Astrocyte (in vitro differentiated cells and primary cell): ENCODE data around the gene ZNF516. TPM values are rescaled to one million over a fixed set of nuclear protein-coding genes. Genes with fewer than 3 reads are reported as not detected.

Experiments used
- DNase-seq: peaks from one replicate; pipeline ENCODE4 v3.0.0-alpha.2; 2010; ENCODE audit warnings: low read depth
- FAIRE-seq: peaks from 2 replicates; lab custom pipeline; 2011; peaks lifted over from hg19 to GRCh38; lab: Jason Lieb, UNC
- H2AFZ ChIP-seq: 2 replicates; pipeline ENCODE4 v1.6.0; 2012; ENCODE audit warnings: low read depth, low read length, inconsistent platforms
- H3K27ac ChIP-seq: 2 replicates; pipeline ENCODE4 v1.5.1; 2011; ENCODE audit warnings: low read depth, low read length, inconsistent platforms
- H3K27me3 ChIP-seq: 2 replicates; pipeline ENCODE4 v1.6.0; 2011; ENCODE audit warnings: low read length, inconsistent platforms; ENCODE audit not compliant: insufficient read depth
- H3K36me3 ChIP-seq: 2 replicates; pipeline ENCODE4 v1.5.1; 2011; ENCODE audit warnings: low read length, inconsistent platforms; ENCODE audit not compliant: insufficient read depth
- H3K4me1 ChIP-seq: 2 replicates; pipeline ENCODE4 v1.5.1; 2011; ENCODE audit warnings: low read length, inconsistent platforms; ENCODE audit not compliant: insufficient read depth
- H3K4me2 ChIP-seq: 2 replicates; pipeline ENCODE4 v1.6.0; 2012; ENCODE audit warnings: low read length, inconsistent platforms
- H3K4me3 ChIP-seq: 2 replicates; pipeline ENCODE4 v1.5.1; 2011; ENCODE audit warnings: low read depth, mild to moderate bottlenecking, low read length, inconsistent platforms; ENCODE audit not compliant: insufficient read depth
- H3K79me2 ChIP-seq: 2 replicates; pipeline ENCODE4 v1.6.0; 2012; ENCODE audit warnings: mild to moderate bottlenecking, low read length, inconsistent platforms; ENCODE audit not compliant: insufficient read depth
- H3K9ac ChIP-seq: 2 replicates; pipeline ENCODE4 v1.6.0; 2012; ENCODE audit warnings: mild to moderate bottlenecking, low read length, inconsistent platforms
- H3K9me3 ChIP-seq: 2 replicates; pipeline ENCODE4 v1.5.1; 2012; ENCODE audit warnings: low read depth, mild to moderate bottlenecking, low read length, inconsistent platforms; ENCODE audit not compliant: insufficient read depth
- H4K20me1 ChIP-seq: 2 replicates; pipeline ENCODE4 v1.6.0; 2012; ENCODE audit warnings: low read length, inconsistent platforms; ENCODE audit not compliant: insufficient read depth
- H3K27ac Mint-ChIP-seq: one replicate; pipeline ENCODE4 v1.8.0; 2021; ENCODE audit warnings: mild to moderate bottlenecking, mixed read lengths; ENCODE audit not compliant: unreplicated experiment
- H3K27me3 Mint-ChIP-seq: one replicate; pipeline ENCODE4 v1.8.0; 2021; ENCODE audit warnings: low read depth, mixed read lengths; ENCODE audit not compliant: unreplicated experiment
- H3K36me3 Mint-ChIP-seq: one replicate; pipeline ENCODE4 v1.8.0; 2021; ENCODE audit warnings: low read depth, mixed read lengths; ENCODE audit not compliant: unreplicated experiment
- H3K4me1 Mint-ChIP-seq: one replicate; pipeline ENCODE4 v1.8.0; 2021; ENCODE audit warnings: low read depth, mixed read lengths; ENCODE audit not compliant: unreplicated experiment
- H3K4me3 Mint-ChIP-seq: one replicate; pipeline ENCODE4 v1.8.0; 2021; ENCODE audit warnings: mild to moderate bottlenecking, moderate library complexity, mixed read lengths; ENCODE audit not compliant: unreplicated experiment
- H3K9me3 Mint-ChIP-seq: one replicate; pipeline ENCODE4 v1.8.0; 2021; ENCODE audit warnings: mild to moderate bottlenecking, mixed read lengths; ENCODE audit not compliant: unreplicated experiment
- CTCF ChIP-seq: IDR thresholded peaks from 2 replicates; pipeline ENCODE4 v1.5.1; 2011; ENCODE audit warnings: low read depth, mild to moderate bottlenecking, inconsistent platforms, low read length, moderate library complexity; ENCODE audit not compliant: insufficient read depth
- EZH2 ChIP-seq: IDR thresholded peaks from 2 replicates; pipeline ENCODE4 v1.6.1; 2012; ENCODE audit warnings: mild to moderate bottlenecking, low read length, inconsistent platforms; ENCODE audit not compliant: insufficient read depth
- total RNA-seq: library from RNA; stranded (reverse); gene quantifications from 2 replicates; pipeline ENCODE4 v1.2.1, GENCODE V29; 2021

The ZNF516 gene
- total RNA-seq, 1 donor from 2014 or later = 59.8 TPM

- Mint-ChIP-seq H3K9me3 (peaks cover 2% of the 10 kb centered on the region), H3K4me1 (peaks cover 8% of the 10 kb centered on the region), H3K27ac (no peak overlapping the region), H3K36me3 (peaks cover 32% of the 10 kb centered on the region), H3K27me3 (no peaks in the 10 kb centered on the region), H3K4me3 (no peak overlapping the region)
- H3K4me2 ChIP-seq = no peak overlapping the region
- H3K9me3 ChIP-seq = no peaks in the 10 kb centered on the region
- DNase-seq (no peak), FAIRE-seq (no peak)
- H3K4me1 ChIP-seq = no peaks in the 10 kb centered on the region
- no peak overlapping the region for H3K27ac ChIP-seq
- no peak overlapping the region for H2AFZ ChIP-seq
- no peak overlapping the region for H3K4me3 ChIP-seq
- TF ChIP-seq EZH2 = no peak
- TF ChIP-seq CTCF = no peak
- peaks cover 95% of the 10 kb centered on the region for H3K79me2 ChIP-seq
- H3K27me3 ChIP-seq = no peaks in the 10 kb centered on the region
- H3K9ac ChIP-seq = no peak overlapping the region
- H4K20me1 ChIP-seq = peaks cover 96% of the 10 kb centered on the region
- no peaks in the 10 kb centered on the region for H3K36me3 ChIP-seq
Measured at GRCh38 chr18:76433788-76434187, 61.3 kb downstream of the ZNF516 start.

GRCh38 chr18:76432970-76433767 lies 61.9 kb downstream of the ZNF516 start:
- Mint-ChIP-seq H3K4me3 (no peak overlapping the region), H3K9me3 (peaks cover 2% of the 10 kb centered on the region), H3K27ac (no peak overlapping the region), H3K27me3 (no peaks in the 10 kb centered on the region), H3K4me1 (peaks cover 13% of the 10 kb centered on the region), H3K36me3 (peaks cover 32% of the 10 kb centered on the region)
- Histone ChIP-seq H3K9ac (no peak overlapping the region), H3K4me3 (no peak overlapping the region), H2AFZ (no peak overlapping the region), H3K4me2 (no peak overlapping the region), H3K9me3 (no peaks in the 10 kb centered on the region), H3K27ac (no peak overlapping the region), H4K20me1 (peaks cover 96% of the 10 kb centered on the region), H3K4me1 (no peaks in the 10 kb centered on the region), H3K36me3 (no peaks in the 10 kb centered on the region), H3K79me2 (peaks cover 95% of the 10 kb centered on the region), H3K27me3 (no peaks in the 10 kb centered on the region)
- DNase-seq = no peak
- TF ChIP-seq CTCF = no peak
- TF ChIP-seq EZH2 = no peak
- no peak for FAIRE-seq

- no peaks in the 10 kb centered on the region for H3K9me3 ChIP-seq
- peak overlapping the region; percentile 50 for H3K27ac Mint-ChIP-seq
- no peaks in the 10 kb centered on the region for H3K27me3 ChIP-seq
- no peaks in the 10 kb centered on the region for H3K27me3 Mint-ChIP-seq
- H3K36me3 ChIP-seq = no peaks in the 10 kb centered on the region
- H3K36me3 Mint-ChIP-seq = peaks cover 29% of the 10 kb centered on the region
- no peak overlapping the region for H2AFZ ChIP-seq
- H3K4me3 ChIP-seq = no peak overlapping the region
- no peak overlapping the region for H3K4me2 ChIP-seq
- peaks cover 94% of the 10 kb centered on the region for H4K20me1 ChIP-seq
- no peak overlapping the region for H3K9ac ChIP-seq
- peaks cover 2% of the 10 kb centered on the region for H3K9me3 Mint-ChIP-seq
- H3K27ac ChIP-seq = no peak overlapping the region
- peaks cover 95% of the 10 kb centered on the region for H3K79me2 ChIP-seq
- no peak overlapping the region for H3K4me3 Mint-ChIP-seq
- DNase-seq (no peak), FAIRE-seq (no peak)
- H3K4me1 ChIP-seq = no peaks in the 10 kb centered on the region
- H3K4me1 Mint-ChIP-seq = peaks cover 13% of the 10 kb centered on the region
- TF ChIP-seq CTCF = no peak
- TF ChIP-seq EZH2 = no peak
Measured at GRCh38 chr18:76432274-76432755, 62.7 kb downstream of the ZNF516 start.
